A549 (cell line): ENCODE results near the gene HOXA7. TPM values are rescaled to one million over a fixed set of nuclear protein-coding genes. Genes with fewer than 3 reads are reported as not detected.

ENCODE experiments used
- ATAC-seq, 2 experiments: fragments of 200-7000 bp in 1 of 2; fragments of >200 bp in 1 of 2; cut with Nextera tagmentation in 1 of 2; cut with Tn5 transposase in 1 of 2; 3 replicates each; pipeline versions ENCODE4 v1.8.0 to v1.9.1; 2018 to 2020; ENCODE audit warnings: mild to moderate bottlenecking in 1 of 2, moderate library complexity in 1 of 2
- CTCF ChIA-PET: fragments of 300-600 bp; sonication (Branson Sonifier 250); formaldehyde crosslinking; extraction: SDS; loops from one replicate; lab custom pipeline; 2021; ENCODE audit warnings: antibody characterized with exemption, inconsistent platforms; lab: Yijun Ruan, JAX
- POLR2A ChIA-PET: fragments of 350-600 bp; formaldehyde crosslinking; extraction: SDS; loops from one replicate; lab custom pipeline; 2021; ENCODE audit warnings: antibody characterized with exemption, inconsistent platforms; lab: Yijun Ruan, JAX
- DNase-seq, 2 experiments: peaks; one replicate each; pipeline versions ENCODE4 v3.0.0 to v3.0.0-alpha.2; 2011 to 2016; ENCODE audit warnings: low read depth in 1 of 2, low spot score in 1 of 2
- FAIRE-seq: peaks from 2 replicates; lab custom pipeline; 2011; peaks lifted over from hg19 to GRCh38; lab: Jason Lieb, UNC
- H3K27ac ChIP-seq, 2 experiments: fragments of >200 bp; sonication (Bioruptor Twin); formaldehyde crosslinking; 3 replicates each; pipeline ENCODE4 v1.5.1; 2016 to 2017
- H3K4me1 ChIP-seq: fragments of >200 bp; sonication (Bioruptor Twin); formaldehyde crosslinking; 3 replicates; pipeline ENCODE4 v1.6.1; 2016
- H3K4me2 ChIP-seq: fragments of >200 bp; sonication (Bioruptor Twin); formaldehyde crosslinking; 3 replicates; pipeline ENCODE4 v1.6.1; 2016
- H3K4me3 ChIP-seq: fragments of >200 bp; sonication (Bioruptor Twin); formaldehyde crosslinking; 3 replicates; pipeline ENCODE4 v1.5.1; 2016
- H3K9me3 ChIP-seq: fragments of >200 bp; sonication (Bioruptor Twin); formaldehyde crosslinking; 3 replicates; pipeline ENCODE4 v1.6.1; 2016
- BHLHE40 ChIP-seq: IDR thresholded peaks from 2 replicates; pipeline ENCODE4 v1.6.1; 2012; ENCODE audit warnings: low read depth, low read length, inconsistent platforms
- CBX2 ChIP-seq: fragments of 200-600 bp; sonication (generic); IDR thresholded peaks from 2 replicates; pipeline ENCODE4 v1.6.1; 2016; ENCODE audit warnings: low read depth, mild to moderate bottlenecking, borderline replicate concordance
- CTCF ChIP-seq: fragments of >200 bp; sonication (Bioruptor Twin); formaldehyde crosslinking; IDR thresholded peaks from 3 replicates; pipeline ENCODE4 v1.5.1; 2016
- EHF ChIP-seq: fragments of 250-450 bp; sonication (Bioruptor Pico); IDR thresholded peaks from 2 replicates; pipeline ENCODE4 v1.5.0; 2020; ENCODE audit warnings: mild to moderate bottlenecking
- FOSB ChIP-seq: fragments of 250-450 bp; sonication (Bioruptor Pico); IDR thresholded peaks from 2 replicates; pipeline ENCODE4 v1.5.0; 2020; ENCODE audit warnings: mild to moderate bottlenecking, moderate library complexity
- FOXS1 ChIP-seq: fragments of 250-450 bp; sonication (Bioruptor Pico); IDR thresholded peaks from 2 replicates; pipeline ENCODE4 v1.5.0; 2020; ENCODE audit warnings: mild to moderate bottlenecking, moderate library complexity
- HEYL ChIP-seq: fragments of 250-450 bp; sonication (Bioruptor Pico); IDR thresholded peaks from 2 replicates; pipeline ENCODE4 v1.8.0; 2021; ENCODE audit warnings: mild to moderate bottlenecking, moderate library complexity
- HMGXB4 ChIP-seq: fragments of 250-450 bp; sonication (Bioruptor Pico); IDR thresholded peaks from 2 replicates; pipeline ENCODE4 v1.5.0; 2021; ENCODE audit warnings: mild to moderate bottlenecking, moderate library complexity, borderline replicate concordance
- HOXB5 ChIP-seq: fragments of 250-450 bp; sonication (Bioruptor Pico); IDR thresholded peaks from 2 replicates; pipeline ENCODE4 v1.5.0; 2020; ENCODE audit warnings: mild to moderate bottlenecking, moderate library complexity
- JUN ChIP-seq, 2 experiments: fragments of >200 bp; sonication (Bioruptor Twin); formaldehyde crosslinking; IDR thresholded peaks; 2 replicates in 1 of 2; 3 replicates in 1 of 2; pipeline ENCODE4 v1.6.1; 2016 to 2017
- KDM1A ChIP-seq: fragments of 200-600 bp; sonication (generic); IDR thresholded peaks from 2 replicates; pipeline ENCODE4 v1.6.1; 2016; ENCODE audit warnings: low read depth, mild to moderate bottlenecking
- MAZ ChIP-seq: fragments of 150-350 bp; IDR thresholded peaks from 2 replicates; pipeline ENCODE4 v1.6.1; 2014; ENCODE audit warnings: antibody characterized with exemption, low read depth, low read length, borderline replicate concordance
- NPAS2 ChIP-seq: fragments of 250-450 bp; sonication (Bioruptor Pico); IDR thresholded peaks from 2 replicates; pipeline ENCODE4 v1.8.0; 2022; ENCODE audit warnings: mild to moderate bottlenecking, moderate library complexity, borderline replicate concordance
- PBX3 ChIP-seq: IDR thresholded peaks from 2 replicates; pipeline ENCODE4 v1.6.1; 2012
- RFX5 ChIP-seq: fragments of 450-650 bp; IDR thresholded peaks from 2 replicates; pipeline ENCODE4 v1.7.1; 2014; ENCODE audit warnings: antibody characterized with exemption, mild to moderate bottlenecking, moderate library complexity
- RNF2 ChIP-seq: fragments of 200-600 bp; sonication (generic); IDR thresholded peaks from 2 replicates; pipeline ENCODE4 v1.6.1; 2016; ENCODE audit warnings: low read depth, mild to moderate bottlenecking, antibody characterized with exemption, moderate library complexity, borderline replicate concordance
- ZFP36 ChIP-seq: fragments of 450-650 bp; IDR thresholded peaks from 2 replicates; pipeline ENCODE4 v1.6.1; 2014; ENCODE audit warnings: borderline replicate concordance; ENCODE audit not compliant: partially characterized antibody
- ZNF302 ChIP-seq: fragments of 250-450 bp; sonication (Bioruptor Pico); IDR thresholded peaks from 2 replicates; pipeline ENCODE4 v1.9.0; 2021; ENCODE audit warnings: inconsistent platforms, mild to moderate bottlenecking, moderate library complexity
- WGBS: methylation state at CpG from one replicate; pipeline ENCODE4 v1.1.6; 2017; ENCODE audit errors: missing lambda C conversion rate; 5-methylcytosine and 5-hydroxymethylcytosine counted together
- polyA plus RNA-seq, 4 experiments: library from polyadenylated mRNA; depleted of rRNA in 3 of 4; stranded (reverse); fragments of >200 nt; fragmentation: RNase III in 1 of 4; extraction: RNeasy Plus Mini Kit Qiagen cat#74134 plus additional on column Dnase treatment in 1 of 4; gene quantifications; 2 replicates in 3 of 4; 3 replicates in 1 of 4; pipeline ENCODE4 v1.2.3, GENCODE V29; 2011 to 2017
- TF ChIP-seq, protein P1 (sequence below): fragments of 450-650 bp; IDR thresholded peaks from 2 replicates; pipeline ENCODE4 v1.6.1; 2014; ENCODE audit warnings: antibody characterized with exemption
- TF ChIP-seq, protein P2 (sequence below): fragments of 250-450 bp; sonication (Bioruptor Pico); IDR thresholded peaks from 2 replicates; pipeline ENCODE4 v1.5.0; 2020; ENCODE audit warnings: low read depth, mild to moderate bottlenecking, moderate library complexity

Gene HOXA7
- polyA plus RNA-seq, 2 of the 4 experiments (the other 2 are of a cell fraction): 4.1 to 4.8 TPM

- TF ChIP-seq BHLHE40 (no peak), KDM1A (no peak), PBX3 (no peak), ZFP36 (no peak), HOXB5 (CRISPR knock-in tag) (no peak), ZNF302 (CRISPR knock-in tag) (no peak), FOXS1 (no peak), FOSB (CRISPR knock-in tag) (no peak), RFX5 (no peak), HMGXB4 (CRISPR knock-in tag) (no peak), RNF2 (no peak), HEYL (CRISPR knock-in tag) (no peak), JUN (IDR thresholded peaks at IDR 0.05) (no peak), CTCF (no peak), EHF (no peak), MAZ (no peak), CBX2 (no peak), NPAS2 (CRISPR knock-in tag) (no peak)
- TF ChIP-seq, protein P1, sequence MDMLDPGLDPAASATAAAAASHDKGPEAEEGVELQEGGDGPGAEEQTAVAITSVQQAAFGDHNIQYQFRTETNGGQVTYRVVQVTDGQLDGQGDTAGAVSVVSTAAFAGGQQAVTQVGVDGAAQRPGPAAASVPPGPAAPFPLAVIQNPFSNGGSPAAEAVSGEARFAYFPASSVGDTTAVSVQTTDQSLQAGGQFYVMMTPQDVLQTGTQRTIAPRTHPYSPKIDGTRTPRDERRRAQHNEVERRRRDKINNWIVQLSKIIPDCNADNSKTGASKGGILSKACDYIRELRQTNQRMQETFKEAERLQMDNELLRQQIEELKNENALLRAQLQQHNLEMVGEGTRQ: no peak
- TF ChIP-seq, protein P2, sequence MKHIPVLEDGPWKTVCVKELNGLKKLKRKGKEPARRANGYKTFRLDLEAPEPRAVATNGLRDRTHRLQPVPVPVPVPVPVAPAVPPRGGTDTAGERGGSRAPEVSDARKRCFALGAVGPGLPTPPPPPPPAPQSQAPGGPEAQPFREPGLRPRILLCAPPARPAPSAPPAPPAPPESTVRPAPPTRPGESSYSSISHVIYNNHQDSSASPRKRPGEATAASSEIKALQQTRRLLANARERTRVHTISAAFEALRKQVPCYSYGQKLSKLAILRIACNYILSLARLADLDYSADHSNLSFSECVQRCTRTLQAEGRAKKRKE: no peak
- TF ChIP-seq, all 56 proteins: peak for 0
- FAIRE-seq (no peak), DNase-seq (no peak), ATAC-seq (no peak)
- ChIA-PET CTCF (interaction anchor here (1.7 to 3.7 kb wide), 2 partner anchors 11 to 33 kb away, joined by 6 to 20 read pairs; partner anchors contain the start of gene HOXA1), POLR2A (no interaction called here)
- Histone ChIP-seq H3K4me3 (no peak overlapping the region), H3K9me3 (no peaks in the 10 kb centered on the region), H3K27ac (no peak overlapping the region), H3K4me2 (no peak overlapping the region), H3K4me1 (peaks cover 30% of the 10 kb centered on the region)
- WGBS: 93% methylated on average over 30 of the region's 47 CpGs
Measured at GRCh38 chr7:27107391-27108381, 48.8 kb downstream of the HOXA7 start.
